WTC11 (cell line): Measurements from ENCODE around the gene ZNF665. TPM values are rescaled to one million over a fixed set of nuclear protein-coding genes. Genes with fewer than 3 reads are reported as not detected.

Source experiments
- ATAC-seq: fragments of 200-7000 bp; cut with Tn5 transposase; 2 replicates; pipeline ENCODE4 v1.10.0; 2021; ENCODE audit warnings: mild to moderate bottlenecking, moderate library complexity
- CTCF ChIA-PET: fragments of 300-600 bp; sonication (Branson Sonifier 250); formaldehyde crosslinking; loops from one replicate; lab custom pipeline; 2021; ENCODE audit warnings: antibody characterized with exemption; lab: Charles Lee
- POLR2A ChIA-PET: fragments of 350-600 bp; sonication (Branson Sonifier 250); formaldehyde crosslinking; loops from one replicate; lab custom pipeline; 2021; ENCODE audit warnings: antibody characterized with exemption; lab: Charles Lee
- DNase-seq: peaks from one replicate; pipeline ENCODE4 v3.0.0; 2021; ENCODE audit warnings: low spot score
- H3K27ac Mint-ChIP-seq: 2 replicates; pipeline ENCODE4 v1.8.0; 2021; ENCODE audit warnings: mixed read lengths
- H3K27me3 Mint-ChIP-seq: 2 replicates; pipeline ENCODE4 v1.8.0; 2021; ENCODE audit warnings: low read depth, mild to moderate bottlenecking, moderate library complexity, mixed read lengths
- H3K36me3 Mint-ChIP-seq: 2 replicates; pipeline ENCODE4 v1.8.0; 2021; ENCODE audit warnings: mixed read lengths
- H3K4me1 Mint-ChIP-seq: 2 replicates; pipeline ENCODE4 v1.8.0; 2022; ENCODE audit warnings: mixed read lengths
- H3K4me3 Mint-ChIP-seq: 2 replicates; pipeline ENCODE4 v1.8.0; 2021; ENCODE audit warnings: mild to moderate bottlenecking, moderate library complexity, mixed read lengths
- H3K9me3 Mint-ChIP-seq: 2 replicates; pipeline ENCODE4 v1.8.0; 2021; ENCODE audit warnings: mixed read lengths
- ATF2 ChIP-seq: sonication (generic); formaldehyde crosslinking; IDR thresholded peaks from 2 replicates; pipeline ENCODE4 v1.8.1; 2022; ENCODE audit warnings: low read depth, missing genetic modification reagents, borderline replicate concordance
- ATF6 ChIP-seq: sonication (generic); formaldehyde crosslinking; IDR thresholded peaks from 2 replicates; pipeline ENCODE4 v1.8.1; 2023; ENCODE audit warnings: mild to moderate bottlenecking, missing genetic modification reagents
- CREB1 ChIP-seq: sonication (generic); formaldehyde crosslinking; IDR thresholded peaks from 2 replicates; pipeline ENCODE4 v1.8.0; 2023; ENCODE audit warnings: mild to moderate bottlenecking, missing genetic modification reagents
- E2F4 ChIP-seq: sonication (generic); formaldehyde crosslinking; IDR thresholded peaks from 2 replicates; pipeline ENCODE4 v1.8.1; 2022; ENCODE audit warnings: low read depth, mild to moderate bottlenecking, moderate library complexity, missing genetic modification reagents, borderline replicate concordance
- E2F5 ChIP-seq: sonication (generic); formaldehyde crosslinking; IDR thresholded peaks from 2 replicates; pipeline ENCODE4 v1.8.1; 2022; ENCODE audit warnings: mild to moderate bottlenecking, moderate library complexity, missing genetic modification reagents
- EMX1 ChIP-seq: fragments of 250-450 bp; sonication (Bioruptor Pico); IDR thresholded peaks from 2 replicates; pipeline ENCODE4 v1.8.0; 2021; ENCODE audit warnings: mild to moderate bottlenecking
- ESRRA ChIP-seq: sonication (generic); formaldehyde crosslinking; IDR thresholded peaks from 2 replicates; pipeline ENCODE4 v1.8.1; 2022; ENCODE audit warnings: mild to moderate bottlenecking, missing genetic modification reagents, borderline replicate concordance
- FOXJ3 ChIP-seq: sonication (generic); formaldehyde crosslinking; IDR thresholded peaks from 2 replicates; pipeline ENCODE4 v1.9.0; 2021; ENCODE audit warnings: missing genetic modification reagents, mild to moderate bottlenecking, borderline replicate concordance
- HMGA2 ChIP-seq: fragments of 250-450 bp; sonication (Bioruptor Pico); IDR thresholded peaks from 2 replicates; pipeline ENCODE4 v1.4.0; 2021; ENCODE audit warnings: mild to moderate bottlenecking, moderate library complexity
- IRF2 ChIP-seq: sonication (generic); formaldehyde crosslinking; IDR thresholded peaks from 2 replicates; pipeline ENCODE4 v1.8.0; 2022; ENCODE audit warnings: low read depth, missing genetic modification reagents, borderline replicate concordance
- JUN ChIP-seq: sonication (generic); formaldehyde crosslinking; IDR thresholded peaks from 2 replicates; pipeline ENCODE4 v1.8.0; 2023; ENCODE audit warnings: mild to moderate bottlenecking, missing genetic modification reagents
- KAT7 ChIP-seq: sonication (generic); formaldehyde crosslinking; IDR thresholded peaks from 2 replicates; pipeline ENCODE4 v1.8.1; 2023; ENCODE audit warnings: missing genetic modification reagents, mild to moderate bottlenecking, borderline replicate concordance
- MAX ChIP-seq: sonication (generic); formaldehyde crosslinking; IDR thresholded peaks from 2 replicates; pipeline ENCODE4 v1.8.0; 2022; ENCODE audit warnings: mild to moderate bottlenecking, missing genetic modification reagents
- MXD4 ChIP-seq: fragments of 250-450 bp; sonication (Bioruptor Pico); IDR thresholded peaks from 2 replicates; pipeline ENCODE4 v1.8.0; 2021; ENCODE audit warnings: mild to moderate bottlenecking, moderate library complexity, borderline replicate concordance
- NFATC4 ChIP-seq: fragments of 250-450 bp; sonication (Bioruptor Pico); IDR thresholded peaks from 2 replicates; pipeline ENCODE4 v1.9.0; 2021; ENCODE audit warnings: mild to moderate bottlenecking
- NR2C2 ChIP-seq: sonication (generic); formaldehyde crosslinking; IDR thresholded peaks from 2 replicates; pipeline ENCODE4 v1.8.0; 2022; ENCODE audit warnings: mild to moderate bottlenecking, missing genetic modification reagents
- OVOL2 ChIP-seq: fragments of 250-450 bp; sonication (Bioruptor Pico); IDR thresholded peaks from 2 replicates; pipeline ENCODE4 v1.9.0; 2021; ENCODE audit warnings: mild to moderate bottlenecking, borderline replicate concordance
- PRRX2 ChIP-seq: fragments of 250-450 bp; sonication (Bioruptor Pico); IDR thresholded peaks from 2 replicates; pipeline ENCODE4 v1.8.0; 2021; ENCODE audit warnings: mild to moderate bottlenecking
- SP1 ChIP-seq: sonication (generic); formaldehyde crosslinking; conservative IDR thresholded peaks from 2 replicates; pipeline ENCODE4 v1.8.1; 2022; ENCODE audit warnings: missing genetic modification reagents
- STAT6 ChIP-seq: sonication (generic); formaldehyde crosslinking; conservative IDR thresholded peaks from 2 replicates; pipeline ENCODE4 v1.8.1; 2023; ENCODE audit warnings: mild to moderate bottlenecking, low read depth, missing genetic modification reagents, moderate library complexity
- TEAD1 ChIP-seq: sonication (generic); formaldehyde crosslinking; IDR thresholded peaks from 2 replicates; pipeline ENCODE4 v1.8.0; 2022; ENCODE audit warnings: mild to moderate bottlenecking, missing genetic modification reagents
- TP53 ChIP-seq: sonication (generic); formaldehyde crosslinking; IDR thresholded peaks from 2 replicates; pipeline ENCODE4 v1.8.1; 2023; ENCODE audit warnings: mild to moderate bottlenecking, missing genetic modification reagents
- ZMAT4 ChIP-seq: fragments of 250-450 bp; sonication (Bioruptor Pico); IDR thresholded peaks from 2 replicates; pipeline ENCODE4 v1.9.0; 2021; ENCODE audit warnings: mild to moderate bottlenecking
- ZNF219 ChIP-seq: sonication (generic); formaldehyde crosslinking; IDR thresholded peaks from 2 replicates; pipeline ENCODE4 v1.8.0; 2023; ENCODE audit warnings: missing genetic modification reagents, mild to moderate bottlenecking, borderline replicate concordance
- ZNF263 ChIP-seq: sonication (generic); formaldehyde crosslinking; IDR thresholded peaks from 2 replicates; pipeline ENCODE4 v1.8.1; 2022; ENCODE audit warnings: low read depth, mild to moderate bottlenecking, moderate library complexity, missing genetic modification reagents
- ZNF423 ChIP-seq: fragments of 250-450 bp; sonication (Bioruptor Pico); IDR thresholded peaks from 2 replicates; pipeline ENCODE4 v2.1.2; 2022; ENCODE audit warnings: mild to moderate bottlenecking, moderate library complexity
- ZNF671 ChIP-seq: fragments of 250-450 bp; sonication (Bioruptor Pico); IDR thresholded peaks from 2 replicates; pipeline ENCODE4 v1.8.0; 2021; ENCODE audit warnings: mild to moderate bottlenecking
- total RNA-seq: library from RNA; stranded (reverse); gene quantifications from 3 replicates; pipeline ENCODE4 v1.2.3, GENCODE V29; 2021

The ZNF665 gene
- total RNA-seq, 1 experiment from 2014 or later, result 7.5 TPM

GRCh38 chr19:53183146-53183764, 9.9 kb downstream of the ZNF665 start (continued):
- TF ChIP-seq ATF2 (no peak), ZMAT4 (CRISPR knock-in tag) (no peak), NR2C2 (no peak)

GRCh38 chr19:53182202-53182601, 11.0 kb downstream of the ZNF665 start:
- H3K36me3 Mint-ChIP-seq, result peaks cover 34% of the 10 kb centered on the region
- CTCF ChIA-PET, result interaction anchor here (2.7 kb wide), 1 partner anchor 105 kb away, joined by 13 read pairs; no protein-coding TSS in a partner anchor
- ATAC-seq (no peak), DNase-seq (no peak)
- no peaks in the 10 kb centered on the region; the same call in 1 of the 2 replicates for H3K27me3 Mint-ChIP-seq
- H3K27ac Mint-ChIP-seq, result no peak overlapping the region
- H3K4me1 Mint-ChIP-seq, result no peaks in the 10 kb centered on the region
- H3K4me3 Mint-ChIP-seq, result no peak overlapping the region
- POLR2A ChIA-PET, result no interaction called here
- peaks cover 9% of the 10 kb centered on the region for H3K9me3 Mint-ChIP-seq
- TF ChIP-seq MAX (CRISPR knock-in tag), result no peak
- TF ChIP-seq TEAD1 (CRISPR knock-in tag), result no peak
- TF ChIP-seq JUN, result no peak
- no peak for TF ChIP-seq SP1
- no peak for TF ChIP-seq FOXJ3
- no peak for TF ChIP-seq IRF2
- TF ChIP-seq ZNF671, result no peak
- no peak for TF ChIP-seq ZNF263
- TF ChIP-seq ZNF219, result no peak
- TF ChIP-seq CREB1 (CRISPR knock-in tag), result no peak
- no peak for TF ChIP-seq MXD4
- TF ChIP-seq ZMAT4 (CRISPR knock-in tag), result no peak
- no peak for TF ChIP-seq NR2C2
- TF ChIP-seq NFATC4 (CRISPR knock-in tag), result no peak
- TF ChIP-seq PRRX2, result no peak
- no peak for TF ChIP-seq ESRRA (CRISPR knock-in tag)
- no peak for TF ChIP-seq HMGA2
- no peak for TF ChIP-seq ZNF423 (CRISPR knock-in tag)
- TF ChIP-seq OVOL2 (CRISPR knock-in tag), result no peak

GRCh38 chr19:53177986-53178385, 15.2 kb downstream of the ZNF665 start:
- DNase-seq (no peak), ATAC-seq (no peak)
- peaks cover 31% of the 10 kb centered on the region for H3K36me3 Mint-ChIP-seq
- no peak overlapping the region for H3K4me3 Mint-ChIP-seq
- H3K4me1 Mint-ChIP-seq, result no peaks in the 10 kb centered on the region
- no peaks in the 10 kb centered on the region for H3K27me3 Mint-ChIP-seq
- CTCF ChIA-PET, result no interaction called here
- no peak overlapping the region for H3K27ac Mint-ChIP-seq
- peaks cover 20% of the 10 kb centered on the region for H3K9me3 Mint-ChIP-seq
- TF ChIP-seq E2F5 (no peak), HMGA2 (no peak), KAT7 (CRISPR knock-in tag) (no peak), STAT6 (CRISPR knock-in tag) (no peak), EMX1 (CRISPR knock-in tag) (no peak), TP53 (CRISPR knock-in tag) (no peak), E2F4 (CRISPR knock-in tag) (no peak), ATF6 (CRISPR knock-in tag) (no peak), TEAD1 (CRISPR knock-in tag) (no peak)
- POLR2A ChIA-PET, result no interaction called here
